ENCODE data around the gene KCNMB2. TPM values are rescaled to one million over a fixed set of nuclear protein-coding genes. Genes with fewer than 3 reads are reported as not detected.

The KCNMB2 gene
- total RNA-seq, 4 donors from 2014 or later = not detected

- Histone ChIP-seq H3K9me3 (no peaks in the 10 kb centered on the region), H3K4me3 (no peak overlapping the region), H3K4me1 (no peaks in the 10 kb centered on the region), H3K27ac (no peak overlapping the region), H3K36me3 (no peaks in the 10 kb centered on the region), H3K27me3 (no peaks in the 10 kb centered on the region)
- DNase-seq (no peak), ATAC-seq (no peak)
- in situ Hi-C loops (cut with MboI; ENCODE audit: low sequenced_read_pairs in 4 of 4) = no loop called here
- intact Hi-C loops (cut with DNase I; ENCODE audit: low total_unique reads) = no loop called here
- TF ChIP-seq POLR2A (IDR thresholded peaks at IDR 0.05) (no peak), CTCF (IDR thresholded peaks at IDR 0.05 in 4 of 5, conservative IDR thresholded peaks at IDR 0.05 in 1 of 5) (no peak)
Measured at GRCh38 chr3:178618197-178618596, 82.0 kb downstream of the KCNMB2 start.

DNA sequence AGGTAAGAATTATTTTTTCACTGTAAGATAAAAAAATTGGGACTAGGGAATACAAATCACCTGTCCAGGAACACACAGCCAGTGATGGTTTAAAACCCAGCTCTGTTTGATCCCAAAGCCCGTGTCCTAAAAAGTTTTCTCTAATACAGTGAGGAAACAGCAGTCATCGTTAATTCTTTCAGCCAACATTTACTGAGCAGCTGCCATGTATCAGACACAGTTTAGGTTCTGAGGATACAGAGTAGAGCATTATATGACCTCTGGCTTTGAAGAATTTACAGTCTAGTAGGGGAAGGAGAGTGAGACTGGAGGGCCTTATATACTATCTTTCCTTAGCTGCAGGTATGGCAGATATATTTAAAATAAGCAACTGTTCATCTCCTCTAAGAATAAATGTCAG lies 82.7 kb downstream of the KCNMB2 start:
- Histone ChIP-seq H3K27me3 (no peaks in the 10 kb centered on the region), H3K9me3 (no peaks in the 10 kb centered on the region), H3K4me3 (no peak overlapping the region), H3K4me1 (peaks cover 0 to 3% of the 10 kb centered on the region in 2 donors), H3K27ac (no peak overlapping the region), H3K36me3 (no peaks in the 10 kb centered on the region)
- ATAC-seq (no peak), DNase-seq (no peak)
- in situ Hi-C loops (cut with MboI; ENCODE audit: low sequenced_read_pairs in 4 of 4) (no loop called here), intact Hi-C loops (cut with DNase I; ENCODE audit: low total_unique reads) (no loop called here)
- TF ChIP-seq CTCF (IDR thresholded peaks at IDR 0.05 in 4 of 5, conservative IDR thresholded peaks at IDR 0.05 in 1 of 5) (no peak), POLR2A (IDR thresholded peaks at IDR 0.05) (no peak)

DNA sequence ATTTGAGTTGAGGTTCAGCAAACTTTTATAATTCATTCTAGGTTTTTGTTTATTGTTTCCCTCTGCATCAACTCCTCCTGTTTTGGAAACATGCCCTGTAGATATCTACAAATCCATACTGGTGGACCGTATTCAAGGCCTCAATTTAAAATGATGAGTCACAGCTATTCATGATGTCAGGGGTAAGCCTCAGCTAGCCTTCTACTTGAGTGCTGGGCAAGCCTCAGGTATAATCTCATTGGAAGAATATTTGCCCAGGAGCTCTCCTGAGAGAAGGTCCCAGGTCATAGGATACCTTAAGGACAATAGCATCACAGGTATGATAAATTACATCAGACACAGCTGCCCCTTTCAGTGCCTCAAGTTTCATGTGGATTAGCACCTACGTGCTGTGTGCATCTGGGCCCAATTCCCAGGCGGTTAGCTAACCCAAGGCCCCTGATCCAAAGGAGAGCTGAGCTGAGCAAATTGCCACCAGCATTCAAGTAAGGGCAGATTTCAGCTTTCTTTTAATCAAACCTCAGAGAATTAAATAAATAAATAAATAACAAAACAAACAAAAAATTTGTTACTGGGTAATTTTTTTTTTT lies 87.5 kb downstream of the KCNMB2 start:
- Histone ChIP-seq H3K4me1 (peaks cover 0 to 8% of the 10 kb centered on the region in 2 donors), H3K27me3 (no peaks in the 10 kb centered on the region), H3K27ac (no peak overlapping the region), H3K4me3 (no peak overlapping the region), H3K36me3 (no peaks in the 10 kb centered on the region), H3K9me3 (no peaks in the 10 kb centered on the region)
- intact Hi-C loops (cut with DNase I; ENCODE audit: low total_unique reads) = no loop called here
- ATAC-seq (peak; percentile 86 to 87), DNase-seq (peak; percentile 16 to 53)
- in situ Hi-C loops (cut with MboI; ENCODE audit: low sequenced_read_pairs in 4 of 4) = no loop called here
- no peak for TF ChIP-seq CTCF (IDR thresholded peaks at IDR 0.05 in 4 of 5, conservative IDR thresholded peaks at IDR 0.05 in 1 of 5)
- no peak for TF ChIP-seq POLR2A (IDR thresholded peaks at IDR 0.05)

DNA sequence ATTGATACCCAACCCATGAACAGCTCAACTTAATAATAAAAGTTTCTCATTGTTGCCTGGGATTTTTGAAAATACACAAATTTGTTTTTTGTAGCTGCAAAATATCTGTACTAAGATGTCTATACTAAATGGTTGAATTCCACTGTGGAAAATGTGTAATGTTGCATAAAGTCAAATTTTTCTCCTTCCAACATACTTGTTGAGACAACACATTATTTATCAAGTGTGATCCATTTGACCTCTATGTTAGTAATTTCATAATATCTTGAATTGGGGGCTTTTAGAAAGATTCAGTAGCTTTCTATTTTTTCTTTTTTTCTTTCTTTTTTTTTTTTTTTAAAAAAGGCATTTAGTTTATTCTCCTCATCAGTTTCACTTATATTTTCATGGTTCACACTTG lies 88.0 kb downstream of the KCNMB2 start:
- intact Hi-C loops (cut with DNase I; ENCODE audit: low total_unique reads) = no loop called here
- ATAC-seq = no peak
- no peaks in the 10 kb centered on the region for H3K27me3 ChIP-seq
- no peak overlapping the region for H3K4me3 ChIP-seq
- no peaks in the 10 kb centered on the region for H3K36me3 ChIP-seq
- no peak for TF ChIP-seq CTCF (IDR thresholded peaks at IDR 0.05 in 4 of 5, conservative IDR thresholded peaks at IDR 0.05 in 1 of 5)
- no peak for TF ChIP-seq POLR2A (IDR thresholded peaks at IDR 0.05)
- H3K9me3 ChIP-seq = no peaks in the 10 kb centered on the region
- in situ Hi-C loops (cut with MboI; ENCODE audit: low sequenced_read_pairs in 4 of 4) = no loop called here
- peaks cover 0 to 8% of the 10 kb centered on the region in 2 donors for H3K4me1 ChIP-seq
- H3K27ac ChIP-seq = no peak overlapping the region
- DNase-seq = no peak

DNA sequence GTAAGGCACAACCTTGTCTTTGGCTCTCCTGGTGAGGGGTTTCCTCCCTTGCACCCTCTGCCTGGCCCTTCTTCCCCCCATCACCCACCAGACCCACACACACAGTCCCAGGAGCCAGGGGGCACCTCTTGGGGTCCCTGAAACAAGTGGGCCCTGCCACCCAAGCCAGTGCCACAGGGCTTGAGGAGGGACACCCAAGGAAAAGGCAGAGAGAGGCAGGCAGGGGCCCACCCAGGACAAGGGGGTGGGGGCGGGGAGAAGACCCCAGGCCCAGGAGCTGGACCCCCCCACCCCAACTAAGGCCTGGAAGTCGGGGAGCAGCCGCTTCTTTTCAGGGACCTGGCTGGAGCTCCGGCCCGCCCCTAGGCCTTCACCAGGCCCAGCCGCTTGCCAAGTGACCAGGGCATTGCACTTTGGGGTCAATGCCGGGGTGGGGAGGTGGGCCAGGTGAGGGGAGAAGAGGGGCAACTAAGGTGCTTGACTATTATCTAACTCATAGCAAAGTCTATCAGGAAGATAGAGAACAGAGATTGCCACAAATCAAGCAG lies 88.9 kb downstream of the KCNMB2 start:
- in situ Hi-C loops (cut with MboI; ENCODE audit: low sequenced_read_pairs in 4 of 4) = no loop called here
- no peak for DNase-seq
- Histone ChIP-seq H3K27me3 (no peaks in the 10 kb centered on the region), H3K9me3 (no peaks in the 10 kb centered on the region), H3K4me3 (no peak overlapping the region), H3K36me3 (no peaks in the 10 kb centered on the region), H3K4me1 (peaks cover 0 to 8% of the 10 kb centered on the region in 2 donors), H3K27ac (no peak overlapping the region)
- ATAC-seq = no peak
- intact Hi-C loops (cut with DNase I; ENCODE audit: low total_unique reads) = no loop called here
- no peak for TF ChIP-seq CTCF (IDR thresholded peaks at IDR 0.05 in 4 of 5, conservative IDR thresholded peaks at IDR 0.05 in 1 of 5)
- no peak for TF ChIP-seq POLR2A (IDR thresholded peaks at IDR 0.05)

Measured in gastrocnemius medialis (tissue), 4 donors.